ENCODE data around the gene FANCE.

The FANCE gene

GRCh38 chr6:35471836-35472345 lies 19.8 kb downstream of the FANCE start:
- H3K4me3 ChIP-seq (replicated peaks in 1 of 2; ENCODE audit: low read depth in 2 of 2, low read length in 2 of 2) = no peak overlapping the region
- DNase-seq (ENCODE audit: low read depth in 2 of 2) = no peak

GRCh38 chr6:35473075-35473849 lies 21.1 kb downstream of the FANCE start:
- H3K4me3 ChIP-seq (replicated peaks in 1 of 2; ENCODE audit: low read depth in 2 of 2, low read length in 2 of 2) = no peak overlapping the region
- TF ChIP-seq CTCF (IDR thresholded peaks at IDR 0.05; ENCODE audit: low read depth, low read length) = no peak
- no peak for DNase-seq (ENCODE audit: low read depth in 2 of 2)

More at GRCh38 chr6:35471836-35472345, 19.8 kb downstream of the FANCE start:
- TF ChIP-seq CTCF (IDR thresholded peaks at IDR 0.05; ENCODE audit: low read depth, low read length) = no peak

DNA sequence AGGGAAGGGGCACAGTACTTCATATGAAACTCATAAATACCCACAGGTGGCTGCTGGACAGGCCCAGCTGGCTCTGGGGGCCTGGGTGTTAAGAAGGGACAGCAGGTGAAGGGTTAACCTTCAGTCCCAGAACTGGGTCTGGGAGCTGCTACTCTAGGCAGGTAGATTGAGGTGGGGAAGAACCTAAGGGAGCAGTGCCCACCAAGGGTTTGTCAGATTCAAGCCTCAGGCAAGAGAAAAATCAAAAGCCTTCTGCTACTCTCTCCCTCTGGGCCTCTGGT lies 21.7 kb downstream of the FANCE start:
- DNase-seq (ENCODE audit: low read depth in 2 of 2) = no peak
- no peak for TF ChIP-seq CTCF (IDR thresholded peaks at IDR 0.05; ENCODE audit: low read depth, low read length)
- no peak overlapping the region for H3K4me3 ChIP-seq (replicated peaks in 1 of 2; ENCODE audit: low read depth in 2 of 2, low read length in 2 of 2)

DNA sequence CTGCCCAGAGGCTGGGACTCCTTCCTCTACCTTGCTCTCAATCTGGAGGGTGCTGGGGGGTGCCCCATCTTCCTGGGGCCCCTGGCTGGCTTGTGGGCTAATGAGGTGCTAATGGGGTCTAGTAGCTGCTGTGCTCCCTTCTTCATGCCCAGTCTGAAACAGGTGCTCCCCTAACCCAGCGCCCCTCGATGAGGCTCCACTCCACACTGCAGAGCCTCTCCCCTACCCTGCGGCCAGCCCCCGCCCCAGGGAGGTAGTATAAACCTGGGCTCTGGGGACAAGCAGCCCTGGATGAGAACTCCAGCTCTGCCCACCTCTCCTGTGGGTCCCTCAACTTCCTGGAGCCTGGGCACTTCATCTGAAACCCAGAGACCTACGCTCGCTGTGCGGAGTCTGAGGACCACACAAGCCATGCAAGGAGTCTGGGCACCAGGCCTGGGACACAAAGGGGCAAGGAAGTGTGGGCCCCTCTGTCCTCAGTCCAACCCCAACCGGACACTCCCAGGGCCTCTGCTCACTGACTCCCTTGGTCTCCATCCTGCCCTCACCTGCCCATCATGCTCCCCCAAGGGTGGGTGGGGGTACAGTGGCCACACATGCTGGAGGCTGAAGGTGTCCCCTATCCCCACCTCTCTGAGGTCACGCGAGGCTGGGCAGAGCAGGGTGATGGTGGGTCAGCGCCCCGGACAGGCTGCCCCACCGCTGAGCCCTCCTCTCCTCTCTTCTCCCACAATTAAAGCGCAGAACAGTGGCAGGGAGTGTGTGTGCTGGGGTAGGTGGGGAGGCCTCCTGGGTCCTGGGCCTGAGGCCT lies 22.2 kb downstream of the FANCE start:
- no peak overlapping the region for H3K4me3 ChIP-seq (replicated peaks in 1 of 2; ENCODE audit: low read depth in 2 of 2, low read length in 2 of 2)
- DNase-seq (ENCODE audit: low read depth in 2 of 2) = no peak
- TF ChIP-seq CTCF (IDR thresholded peaks at IDR 0.05; ENCODE audit: low read depth, low read length) = no peak

GRCh38 chr6:35474942-35475570 lies 22.9 kb downstream of the FANCE start:
- DNase-seq (ENCODE audit: low read depth in 2 of 2) = no peak
- TF ChIP-seq CTCF (IDR thresholded peaks at IDR 0.05; ENCODE audit: low read depth, low read length) = no peak
- H3K4me3 ChIP-seq (replicated peaks in 1 of 2; ENCODE audit: low read depth in 2 of 2, low read length in 2 of 2) = no peak overlapping the region

DNA sequence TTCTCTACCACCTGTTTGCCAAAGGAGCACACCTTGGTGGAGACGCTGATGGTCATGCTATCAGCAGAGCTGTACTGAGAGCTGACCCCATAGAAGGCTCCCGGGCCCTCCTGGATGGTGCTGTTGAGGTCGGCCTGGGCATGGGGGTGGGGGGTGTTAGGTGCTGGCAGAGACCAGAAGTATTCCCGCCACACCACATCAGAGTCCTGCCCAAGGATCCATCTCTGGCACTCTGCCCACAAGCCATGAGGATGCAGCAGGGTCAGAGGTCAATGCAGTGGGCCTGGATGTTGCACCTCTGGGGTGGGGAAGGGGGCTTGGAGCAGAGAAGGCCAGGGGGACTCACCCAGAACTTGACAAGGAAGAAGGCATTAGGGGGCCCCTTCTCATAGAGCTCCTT lies 23.4 kb downstream of the FANCE start:
- no peak overlapping the region for H3K4me3 ChIP-seq (replicated peaks in 1 of 2; ENCODE audit: low read depth in 2 of 2, low read length in 2 of 2)
- TF ChIP-seq CTCF (IDR thresholded peaks at IDR 0.05; ENCODE audit: low read depth, low read length) = no peak
- DNase-seq (ENCODE audit: low read depth in 2 of 2) = no peak
